GM18868 (cell line): ENCODE results near the gene DSN1.
"Not testable (repeated sequence)": the region's sequence is repeated elsewhere in the genome, so short reads cannot be mapped to it uniquely, and the experiment has no call there.

Experiments
- ATAC-seq: cut with Tn5 transposase; IDR thresholded peaks from one replicate; pipeline ENCODE4 v1.9.1; 2021; ENCODE audit warnings: mild to moderate bottlenecking, moderate library complexity; ENCODE audit not compliant: unreplicated experiment

DSN1 gene

GRCh38 chr20:36773597-36774390 lies at the start of gene DSN1:
Gene DSN1, minus strand, starts transcription at chr20:36773763. Its CDS starts 2,305 bp downstream, at chr20:36771458.
- peak; percentile 86 for ATAC-seq

- ATAC-seq = no peak
These were observed 49.6 kb upstream of the DSN1 start for GRCh38 chr20:36823121-36823520.

GRCh38 chr20:36821964-36822437 lies 48.4 kb upstream of the DSN1 start:
- no peak for ATAC-seq

DNA sequence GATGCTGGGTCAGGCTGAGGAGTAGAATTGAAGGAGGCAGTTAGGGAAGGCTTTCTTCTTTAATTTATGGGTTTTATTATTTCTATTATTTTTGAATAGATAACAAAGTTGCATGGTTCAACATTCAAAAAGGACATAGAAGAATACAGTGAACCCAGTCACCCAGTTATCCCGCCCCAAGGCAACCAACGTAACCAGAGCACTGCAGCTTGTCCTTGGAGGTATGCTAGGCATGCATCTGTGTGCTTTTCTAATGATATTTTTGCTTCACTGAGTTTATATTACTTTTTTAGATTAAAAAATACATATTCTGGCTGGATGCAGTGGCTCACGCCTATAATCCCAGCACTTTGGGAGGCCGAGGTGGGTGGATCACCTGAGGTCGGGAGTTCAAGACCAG lies 47.4 kb upstream of the DSN1 start:
- no peak for ATAC-seq

GRCh38 chr20:36820073-36820472 lies 46.5 kb upstream of the DSN1 start:
- ATAC-seq = no peak

GRCh38 chr20:36819659-36820058 lies 46.1 kb upstream of the DSN1 start:
- no peak for ATAC-seq

GRCh38 chr20:36818861-36819260 lies 45.3 kb upstream of the DSN1 start:
- no peak for ATAC-seq

- no peak for ATAC-seq
These were observed 44.6 kb upstream of the DSN1 start for GRCh38 chr20:36818185-36818584.

DNA sequence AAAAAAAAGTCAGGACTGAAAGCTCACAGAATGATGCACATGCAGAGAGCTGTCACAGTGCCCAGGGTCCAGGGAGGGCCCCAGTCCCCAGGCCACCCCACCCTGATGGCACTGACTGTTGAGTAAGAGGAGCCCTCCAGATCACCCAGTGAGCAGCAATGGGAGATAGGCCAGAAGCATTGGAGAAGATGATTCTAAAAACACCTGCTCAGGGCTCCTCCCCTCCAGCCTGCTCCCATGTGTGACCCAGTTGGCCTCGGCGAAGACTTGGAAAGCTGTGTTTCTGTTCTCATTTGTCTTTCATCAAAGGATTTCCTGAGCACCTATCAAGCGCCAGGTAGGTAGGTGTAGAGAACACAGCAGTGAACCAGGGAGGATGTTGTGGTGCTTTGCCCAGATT lies 43.9 kb upstream of the DSN1 start:
- no peak for ATAC-seq

GRCh38 chr20:36815454-36816091 lies 42.0 kb upstream of the DSN1 start:
- no peak for ATAC-seq

GRCh38 chr20:36812594-36813463 lies 39.3 kb upstream of the DSN1 start:
- ATAC-seq = no peak

- ATAC-seq = no peak
These were observed 35.0 kb upstream of the DSN1 start for GRCh38 chr20:36808317-36809257.

GRCh38 chr20:36806049-36806448 lies 32.5 kb upstream of the DSN1 start:
- ATAC-seq = no peak

- ATAC-seq = no peak
These were observed 31.8 kb upstream of the DSN1 start for GRCh38 chr20:36805396-36805795.

DNA sequence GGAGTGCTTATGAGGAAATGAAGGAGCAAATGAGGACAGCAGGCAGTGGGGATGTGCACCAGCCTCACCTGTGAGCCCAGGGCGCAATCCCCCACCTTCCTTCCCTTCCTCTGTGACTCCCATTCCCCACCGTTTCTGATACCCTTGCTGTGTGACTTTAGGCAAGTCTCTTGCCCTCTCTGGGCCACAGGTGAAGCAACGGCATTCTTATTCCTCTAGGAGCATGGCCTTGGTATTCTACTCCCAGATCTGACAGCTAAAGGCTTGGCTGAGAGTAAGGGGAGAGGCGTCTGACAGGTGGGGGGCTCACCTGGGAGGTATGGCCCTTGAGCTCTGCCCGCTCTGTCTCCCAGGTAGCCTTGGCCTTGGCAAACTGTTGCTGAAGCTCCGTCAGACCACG lies 30.9 kb upstream of the DSN1 start:
- ATAC-seq = no peak

GRCh38 chr20:36802326-36803222 lies 29.0 kb upstream of the DSN1 start:
- ATAC-seq = no peak

DNA sequence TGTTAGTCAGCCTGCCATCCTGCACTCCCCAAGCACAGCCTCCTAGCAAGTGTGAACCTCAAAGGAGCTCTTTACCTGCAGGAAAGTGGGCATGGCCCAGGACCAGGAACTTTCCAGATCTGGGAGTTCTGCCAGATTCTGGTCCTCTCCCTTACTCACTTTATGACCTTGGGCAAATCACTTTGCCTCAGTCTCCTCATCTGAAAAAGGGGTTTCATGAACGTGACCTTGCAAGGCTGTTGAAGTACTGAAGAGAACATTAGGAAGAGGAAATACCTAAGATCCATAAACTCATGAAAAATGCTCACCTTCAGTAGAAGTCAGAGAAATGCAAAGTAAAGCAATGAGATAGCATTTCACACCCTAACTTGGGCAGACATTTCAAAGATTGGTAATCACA lies 26.8 kb upstream of the DSN1 start:
- no peak for ATAC-seq

GRCh38 chr20:36799313-36799712 lies 25.8 kb upstream of the DSN1 start:
- not testable (repeated sequence) for ATAC-seq

DNA sequence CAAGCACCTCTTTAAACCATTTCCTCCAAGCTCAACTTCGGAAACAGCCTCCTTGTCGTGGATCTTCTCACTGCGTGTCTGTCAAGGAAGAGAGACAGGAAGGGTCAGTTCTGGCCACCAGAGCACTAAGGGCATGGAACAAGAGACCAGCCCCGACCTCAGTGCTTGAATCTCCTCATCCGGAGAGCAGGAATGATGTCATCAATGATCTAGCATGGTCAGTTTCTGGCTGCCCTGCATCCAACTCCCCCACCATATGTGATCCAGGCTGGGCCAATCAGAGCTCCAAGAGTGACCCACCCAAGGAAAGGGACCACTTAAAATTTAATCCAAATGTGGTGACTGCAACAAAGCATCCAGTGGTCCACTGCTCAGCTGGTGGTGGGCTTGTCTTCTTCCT lies 23.3 kb upstream of the DSN1 start:
- no peak for ATAC-seq
